Measurements from ENCODE around the gene RALGPS1.

GRCh38 chr9:126902210-126902609 lies 12.4 kb upstream of the RALGPS1 start:
- TF ChIP-seq FOXM1 (IDR thresholded peaks at IDR 0.05; ENCODE audit: borderline replicate concordance) (no peak), SP1 (IDR thresholded peaks at IDR 0.05) (no peak), FOXK2 (IDR thresholded peaks at IDR 0.05) (no peak), BHLHE40 (IDR thresholded peaks at IDR 0.05; ENCODE audit: borderline replicate concordance) (no peak), NFRKB (IDR thresholded peaks at IDR 0.05) (no peak), ARNT (IDR thresholded peaks at IDR 0.05) (no peak), HDGF (IDR thresholded peaks at IDR 0.05; ENCODE audit: borderline replicate concordance) (no peak), LEF1 (IDR thresholded peaks at IDR 0.05; ENCODE audit: borderline replicate concordance) (no peak), ELF4 (IDR thresholded peaks at IDR 0.05) (no peak), SUZ12 (IDR thresholded peaks at IDR 0.05) (no peak)

Measured in HEK293T (cell line).